HepG2 (cell line): ENCODE measurements around the gene IKZF3. TPM values are rescaled to one million over a fixed set of nuclear protein-coding genes. Genes with fewer than 3 reads are reported as not detected.

Experiments
- ATAC-seq: fragments of 200-7000 bp; cut with Tn5 transposase; 3 replicates; pipeline ENCODE4 v1.9.1; 2020; ENCODE audit warnings: mild to moderate bottlenecking, moderate library complexity
- BruUV-seq: library from RNA; stranded (reverse); fragments of 400-500 nt; replicated peaks from 2 replicates; lab custom pipeline; 2021; lab: Mats Ljungman, UMichigan
- CTCF ChIA-PET: fragments of 300-600 bp; formaldehyde crosslinking; extraction: SDS; loops from one replicate; lab custom pipeline; 2021; ENCODE audit warnings: low total read pairs, inconsistent platforms, low intra/inter-chr PET ratio; lab: Yijun Ruan, JAX
- POLR2A ChIA-PET: fragments of 350-600 bp; sonication (Branson Sonifier 250); formaldehyde crosslinking; loops from one replicate; lab custom pipeline; 2020; ENCODE audit warnings: antibody characterized with exemption, inconsistent platforms; lab: Yijun Ruan, JAX
- DNase-seq: peaks from one replicate; pipeline ENCODE4 v3.0.0-alpha.2; 2015; ENCODE audit warnings: low spot score
- FAIRE-seq: peaks from 3 replicates; lab custom pipeline; 2011; peaks lifted over from hg19 to GRCh38; lab: Jason Lieb, UNC
- H2AFZ ChIP-seq: one replicate; pipeline ENCODE4 v1.6.1; 2011; ENCODE audit warnings: low read length, inconsistent platforms
- H3K27ac ChIP-seq: fragments of 300-600 bp; 3 replicates; pipeline ENCODE4 v1.8.0; 2011; ENCODE audit warnings: mixed run types, mild to moderate bottlenecking, mixed read lengths, low read length, inconsistent platforms; ENCODE audit not compliant: insufficient read depth; ENCODE audit errors: extremely low read length
- H3K27me3 ChIP-seq, 2 experiments: fragments of 200-600 bp in 1 of 2; 2 replicates in 1 of 2; 3 replicates in 1 of 2; pipeline versions ENCODE4 v1.6.0 to v1.8.0; 2011; ENCODE audit warnings: low read length in 2 of 2, mild to moderate bottlenecking in 2 of 2, moderate library complexity in 2 of 2, inconsistent platforms in 1 of 2; ENCODE audit not compliant: insufficient read depth in 2 of 2, control insufficient read depth in 1 of 2
- H3K36me3 ChIP-seq, 2 experiments: fragments of 200-600 bp in 1 of 2; replicated peaks in 1 of 2; 2 replicates in 1 of 2; 3 replicates in 1 of 2; pipeline versions ENCODE4 v1.5.1 to v1.8.0; 2011; ENCODE audit warnings: low read length in 2 of 2, inconsistent platforms in 1 of 2; ENCODE audit not compliant: insufficient read depth in 2 of 2, control insufficient read depth in 1 of 2
- H3K4me1 ChIP-seq: 2 replicates; pipeline ENCODE4 v1.5.1; 2012; ENCODE audit warnings: low read length, inconsistent platforms; ENCODE audit not compliant: insufficient read depth
- H3K4me2 ChIP-seq: 2 replicates; pipeline ENCODE4 v1.6.0; 2011; ENCODE audit warnings: low read depth, low read length, inconsistent platforms
- H3K4me3 ChIP-seq, 3 experiments: fragments of 200-600 bp in 1 of 3; sonication (generic), shearing (Covaris generic) in 1 of 3; replicated peaks in 1 of 3; 2 replicates each; pipeline ENCODE4 v1.5.1; 2011 to 2016; ENCODE audit warnings: low read length in 3 of 3, inconsistent platforms in 2 of 3, low read depth in 2 of 3, mild to moderate bottlenecking in 2 of 3, control low read depth in 1 of 3, mixed read lengths in 1 of 3; ENCODE audit not compliant: insufficient read depth in 1 of 3
- H3K79me2 ChIP-seq: one replicate; pipeline ENCODE4 v1.6.1; 2011; ENCODE audit warnings: low read length, inconsistent platforms; ENCODE audit not compliant: insufficient read depth
- H3K9ac ChIP-seq: 2 replicates; pipeline ENCODE4 v1.6.0; 2011; ENCODE audit warnings: mild to moderate bottlenecking, low read depth, low read length, inconsistent platforms; ENCODE audit not compliant: insufficient read depth
- H3K9me3 ChIP-seq: 2 replicates; pipeline ENCODE4 v1.5.1; 2012; ENCODE audit warnings: mild to moderate bottlenecking, low read length
- H4K20me1 ChIP-seq: 2 replicates; pipeline ENCODE4 v1.6.0; 2011; ENCODE audit warnings: inconsistent platforms, mild to moderate bottlenecking, low read length, moderate library complexity; ENCODE audit not compliant: insufficient read depth
- CSRNP2 ChIP-seq: sonication (generic); formaldehyde crosslinking; conservative IDR thresholded peaks from 2 replicates; pipeline ENCODE4 v1.8.0; 2022; ENCODE audit warnings: low read depth, missing genetic modification reagents
- FOXA3 ChIP-seq: IDR thresholded peaks from 2 replicates; pipeline ENCODE4 v1.6.1; 2016; ENCODE audit warnings: missing genetic modification reagents, missing compliant biosample characterization
- HHEX ChIP-seq: IDR thresholded peaks from 2 replicates; pipeline ENCODE4 v1.6.1; 2016; ENCODE audit warnings: control low read depth
- HIVEP1 ChIP-seq: sonication (generic); formaldehyde crosslinking; IDR thresholded peaks from 2 replicates; pipeline ENCODE4 v1.4.0; 2020; ENCODE audit warnings: mild to moderate bottlenecking, missing genetic modification reagents
- JUND ChIP-seq: sonication (generic); formaldehyde crosslinking; IDR thresholded peaks from 2 replicates; pipeline ENCODE4 v1.8.0; 2022; ENCODE audit warnings: mild to moderate bottlenecking, missing genetic modification reagents
- MEIS1 ChIP-seq: sonication (generic); formaldehyde crosslinking; IDR thresholded peaks from 2 replicates; pipeline ENCODE4 v1.9.0; 2021; ENCODE audit warnings: mild to moderate bottlenecking, missing genetic modification reagents, moderate library complexity, borderline replicate concordance
- MIER3 ChIP-seq: IDR thresholded peaks from 2 replicates; pipeline ENCODE4 v1.6.1; 2016; ENCODE audit warnings: missing compliant biosample characterization, borderline replicate concordance
- NFRKB ChIP-seq: fragments of 450-650 bp; IDR thresholded peaks from 2 replicates; pipeline ENCODE4 v1.6.1; 2017
- RORA ChIP-seq: sonication (generic); formaldehyde crosslinking; IDR thresholded peaks from 2 replicates; pipeline ENCODE4 v1.5.0; 2020; ENCODE audit warnings: mild to moderate bottlenecking, missing genetic modification reagents, moderate library complexity
- TIGD3 ChIP-seq: sonication (generic); formaldehyde crosslinking; IDR thresholded peaks from 2 replicates; pipeline ENCODE4 v1.5.1; 2020; ENCODE audit warnings: mild to moderate bottlenecking, missing genetic modification reagents, borderline replicate concordance
- ZMYM4 ChIP-seq: sonication (generic); formaldehyde crosslinking; IDR thresholded peaks from 2 replicates; pipeline ENCODE4 v1.8.1; 2023; ENCODE audit warnings: mild to moderate bottlenecking, missing genetic modification reagents
- ZNF350 ChIP-seq: sonication (generic); formaldehyde crosslinking; IDR thresholded peaks from 2 replicates; pipeline ENCODE4 v1.4.0; 2020; ENCODE audit warnings: mild to moderate bottlenecking, low read depth, missing genetic modification reagents, borderline replicate concordance
- ZNF432 ChIP-seq: sonication (generic); formaldehyde crosslinking; IDR thresholded peaks from 2 replicates; pipeline ENCODE4 v1.5.0; 2020; ENCODE audit warnings: missing genetic modification reagents, mild to moderate bottlenecking, borderline replicate concordance
- ZNF549 ChIP-seq: sonication (generic); formaldehyde crosslinking; IDR thresholded peaks from 2 replicates; pipeline ENCODE4 v1.5.0; 2020; ENCODE audit warnings: missing genetic modification reagents
- ZNF570 ChIP-seq: sonication (generic); formaldehyde crosslinking; IDR thresholded peaks from 2 replicates; pipeline ENCODE4 v1.4.0; 2020; ENCODE audit warnings: mild to moderate bottlenecking, missing genetic modification reagents, borderline replicate concordance
- ZNF713 ChIP-seq: sonication (generic); formaldehyde crosslinking; IDR thresholded peaks from 2 replicates; pipeline ENCODE4 v1.4.0; 2020; ENCODE audit warnings: mild to moderate bottlenecking, missing genetic modification reagents
- WGBS: methylation state at CpG from one replicate; pipeline ENCODE4 v1.1.6; 2017; ENCODE audit warnings: low lambda C conversion rate; 5-methylcytosine and 5-hydroxymethylcytosine counted together
- in situ Hi-C: cut with HindIII; loops from 2 replicates; pipeline ENCODE4 v1.10.0; 2017; ENCODE audit warnings: low pct_unique_long_range_greater_than_20kb; ENCODE audit not compliant: extremely low pct_ligation_motif_present
- intact Hi-C: fragments of 100-400 bp; cut with micrococcal nuclease; formaldehyde crosslinking; loops from one replicate; pipeline ENCODE4 v1.10.0; 2022; ENCODE audit not compliant: unreplicated experiment
- polyA plus RNA-seq, 8 experiments: library from polyadenylated mRNA; depleted of rRNA in 3 of 8; stranded (reverse) in 7 of 8; unstranded in 1 of 8; fragments of >200 nt; fragmentation: Illumina TruSeq in 4 of 8; extraction: Trizol in 4 of 8; gene quantifications; 2 replicates each; pipeline versions ENCODE4 v1.2.1 to v1.2.3, GENCODE V29; 2011 to 2016; ENCODE audit warnings: low read depth in 4 of 8, missing spikeins in 1 of 8, mixed read lengths in 1 of 8; ENCODE audit not compliant: insufficient read depth in 1 of 8
- total RNA-seq, 5 experiments: library from RNA; depleted of rRNA; stranded (reverse); fragments of >200 nt; fragmentation: Illumina TruSeq; extraction: Trizol; gene quantifications; 2 replicates each; pipeline ENCODE4 v1.2.3, GENCODE V29; 2016; ENCODE audit warnings: low read depth in 1 of 5

Gene IKZF3
- total and polyA plus RNA-seq, 2 of the 13 experiments (the other 11 are each of a cell fraction or from before 2014, with no cell fraction given), result not detected

DNA sequence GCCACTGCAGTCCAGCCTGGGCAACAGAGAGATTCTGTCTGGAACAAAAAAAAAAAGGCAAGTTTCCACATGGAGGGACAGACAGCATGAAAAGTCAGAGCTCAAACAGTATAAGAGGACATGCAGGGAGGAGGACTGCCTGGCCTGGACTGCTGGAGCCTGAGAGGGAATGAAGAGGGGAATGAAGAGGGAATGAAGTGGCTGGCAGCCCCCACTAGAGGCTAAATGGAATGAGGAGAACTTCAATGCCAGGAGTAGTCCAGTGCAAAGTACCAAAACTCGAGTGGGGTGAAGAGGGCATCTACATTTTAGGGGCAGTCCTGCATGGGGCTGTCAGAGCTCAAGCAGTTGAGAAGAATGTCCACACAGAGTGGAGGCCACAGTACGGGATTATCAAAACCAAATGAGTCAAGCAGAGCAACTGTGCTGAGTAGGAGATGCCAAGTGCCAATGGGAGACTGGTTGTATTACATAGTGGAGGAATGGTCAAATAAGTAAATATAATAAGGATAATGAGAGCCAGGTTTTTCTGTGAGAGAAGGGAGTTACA is 22.9 kb downstream of the IKZF3 start:
- no peaks in the 10 kb centered on the region for H3K36me3 ChIP-seq
- no peaks in the 10 kb centered on the region for H3K4me1 ChIP-seq
- CTCF ChIA-PET, result no interaction called here
- H3K27me3 ChIP-seq, result peaks cover 2 to 20% of the 10 kb centered on the region in 2 experiments; a peak in 2 of 5 replicates
- H3K27ac ChIP-seq, result no peak overlapping the region
- in situ Hi-C loops (no loop called here), intact Hi-C loops (no loop called here)
- no peaks in the 10 kb centered on the region for H3K9me3 ChIP-seq
- DNase-seq (no peak), FAIRE-seq (no peak), ATAC-seq (no peak)
- H4K20me1 ChIP-seq, result no peaks in the 10 kb centered on the region
- BruUV-seq, result no TSS peak
- no peak overlapping the region for H2AFZ ChIP-seq
- H3K79me2 ChIP-seq, result no peaks in the 10 kb centered on the region
- no peak overlapping the region for H3K4me3 ChIP-seq
- POLR2A ChIA-PET, result no interaction called here
- H3K9ac ChIP-seq, result no peak overlapping the region
- 3% methylated on average over 2 of the region's 2 CpGs for WGBS
- H3K4me2 ChIP-seq, result no peak overlapping the region
- no peak for TF ChIP-seq RORA (CRISPR knock-in tag)
- no peak for TF ChIP-seq CSRNP2 (CRISPR knock-in tag)
- TF ChIP-seq ZMYM4, result no peak
- TF ChIP-seq ZNF570 (CRISPR knock-in tag), result no peak
- TF ChIP-seq ZNF549, result no peak
- TF ChIP-seq ZNF713 (CRISPR knock-in tag), result no peak
- TF ChIP-seq NFRKB, result no peak
- no peak for TF ChIP-seq HIVEP1
- TF ChIP-seq ZNF350 (CRISPR knock-in tag), result no peak
- no peak for TF ChIP-seq TIGD3
- TF ChIP-seq ZNF432 (CRISPR knock-in tag), result no peak
- no peak for TF ChIP-seq HHEX (CRISPR knock-in tag)
- no peak for TF ChIP-seq MEIS1
- TF ChIP-seq MIER3 (CRISPR knock-in tag), result no peak
- TF ChIP-seq FOXA3 (CRISPR knock-in tag), result no peak
- TF ChIP-seq JUND (CRISPR knock-in tag), result no peak
